Measurements from ENCODE around the gene ZNF69. TPM values are rescaled to one million over a fixed set of nuclear protein-coding genes. Genes with fewer than 3 reads are reported as not detected.
"Not testable (repeated sequence)": the region's sequence is repeated elsewhere in the genome, so short reads cannot be mapped to it uniquely, and the experiment has no call there.

Gene ZNF69
- total and polyA plus RNA-seq, 2 donors (not counting 3 experiments of a cell fraction or from before 2014, with no cell fraction given): 1.9 to 5.6 TPM

DNA sequence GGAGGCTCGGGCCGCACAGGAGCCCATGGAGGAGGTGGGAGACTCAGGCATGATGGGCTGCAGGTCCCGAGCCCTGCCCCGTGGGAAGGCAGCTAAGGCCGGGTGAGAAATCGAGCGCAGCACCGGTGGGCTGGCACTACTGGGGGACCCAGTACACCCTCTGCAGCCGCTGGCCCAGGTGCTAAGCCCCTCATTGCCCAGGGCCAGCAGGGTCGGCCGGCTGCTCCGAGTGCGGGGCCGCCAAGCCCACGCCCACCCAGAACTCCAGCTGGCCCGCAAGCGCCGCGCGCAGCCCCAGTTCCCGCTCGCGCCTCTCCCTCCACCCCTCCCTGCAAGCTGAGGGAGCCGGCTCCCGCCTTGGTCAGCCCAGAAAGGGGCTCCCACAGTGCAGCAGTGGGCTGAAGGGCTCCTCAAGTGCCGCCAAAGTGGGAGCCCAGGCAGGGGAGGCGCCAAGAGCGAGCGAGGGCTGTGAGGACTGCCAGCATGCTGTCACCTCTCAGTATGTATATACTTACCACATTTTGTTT is 53.8 kb downstream of the ZNF69 start:
- CTCF ChIA-PET; DNase-seq (ENCODE audit: low read depth, low spot score); H3K9ac ChIP-seq (replicated peaks; ENCODE audit: extremely low read depth, insufficient read depth, low read length); H3K27me3 ChIP-seq (ENCODE audit: control insufficient read depth in 2 of 2, insufficient read depth in 2 of 2, low read length in 2 of 2); BruUV-seq (replicated peaks); H4K20me1 ChIP-seq (replicated peaks; ENCODE audit: control insufficient read depth, extremely low read depth, insufficient read depth, low read length); POLR2A ChIA-PET; H3K4me1 ChIP-seq (ENCODE audit: control insufficient read depth, extremely low read depth, insufficient read depth, low read length); dilution Hi-C loops (cut with MboI; ENCODE audit: extremely low pct_ligation_motif_present, low sequenced_read_pairs); H3K27ac ChIP-seq (ENCODE audit: insufficient read depth, low read depth, low read length); H2AFZ ChIP-seq (ENCODE audit: low read depth, low read length); H3K9me1 ChIP-seq (replicated peaks; ENCODE audit: control insufficient read depth, extremely low read depth, insufficient read depth, low read length); H3K36me3 ChIP-seq (ENCODE audit: control insufficient read depth in 2 of 2, extremely low read depth in 1 of 2, insufficient read depth in 2 of 2, low read length in 2 of 2); H3K79me2 ChIP-seq (ENCODE audit: control insufficient read depth, insufficient read depth, low read length); H3K4me2 ChIP-seq (ENCODE audit: insufficient read depth, low read length); H3K9me3 ChIP-seq (replicated peaks; ENCODE audit: control insufficient read depth, insufficient read depth, low read length); H3K4me3 ChIP-seq (replicated peaks in 1 of 3; ENCODE audit: insufficient read depth in 1 of 3, low read depth in 1 of 3, low read length in 3 of 3); intact Hi-C loops (cut with micrococcal nuclease); FAIRE-seq: not testable (repeated sequence)

DNA sequence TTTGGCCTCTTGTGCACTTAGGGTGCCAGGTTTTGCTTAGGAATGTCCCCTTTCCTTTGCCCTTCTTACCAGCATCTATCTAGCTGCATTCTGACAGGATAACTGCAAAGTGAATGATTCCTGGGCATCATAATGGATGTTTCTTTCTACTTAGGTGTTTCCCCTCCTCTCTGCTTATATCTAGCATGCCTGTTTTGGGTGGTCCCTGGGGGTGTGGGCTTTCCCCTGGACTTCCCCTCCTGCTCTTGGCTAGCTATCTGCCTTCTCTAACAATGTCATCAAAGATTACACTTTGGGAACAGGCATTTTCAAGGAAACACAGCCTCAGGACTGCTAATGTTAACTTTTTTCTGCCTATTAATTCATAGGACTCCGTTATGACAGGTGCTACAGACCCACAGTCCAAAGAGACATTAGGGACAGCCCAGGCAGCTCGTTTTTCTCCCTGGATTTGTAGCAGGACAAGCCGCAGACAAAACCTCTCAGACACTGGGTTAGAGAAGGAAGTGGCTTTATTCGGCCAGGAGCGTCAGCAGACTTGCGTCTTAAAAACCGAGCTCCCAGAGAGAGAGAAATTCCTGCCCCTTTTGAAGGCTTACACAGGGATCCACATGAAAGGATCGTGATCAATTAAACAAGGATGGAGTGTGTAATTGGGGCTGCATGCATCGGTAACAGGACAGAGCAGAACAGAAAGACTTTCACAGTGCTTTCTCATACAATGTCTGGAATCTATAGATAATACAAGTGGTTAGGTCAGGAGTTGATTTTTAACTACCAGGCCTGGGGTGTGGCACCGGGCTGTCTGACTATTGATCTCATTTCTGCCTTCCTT is 54.6 kb downstream of the ZNF69 start:
- Histone ChIP-seq H3K27me3 (ENCODE audit: control insufficient read depth in 2 of 2, insufficient read depth in 2 of 2, low read length in 2 of 2) (no peaks in the 10 kb centered on the region), H3K4me2 (ENCODE audit: insufficient read depth, low read length) (no peak overlapping the region), H3K4me3 (replicated peaks in 1 of 3; ENCODE audit: insufficient read depth in 1 of 3, low read depth in 1 of 3, low read length in 3 of 3) (no peak overlapping the region), H3K79me2 (ENCODE audit: control insufficient read depth, insufficient read depth, low read length) (peaks cover 7% of the 10 kb centered on the region), H4K20me1 (replicated peaks; ENCODE audit: control insufficient read depth, extremely low read depth, insufficient read depth, low read length) (no peaks in the 10 kb centered on the region), H3K4me1 (ENCODE audit: control insufficient read depth, extremely low read depth, insufficient read depth, low read length) (no peaks in the 10 kb centered on the region), H3K36me3 (ENCODE audit: control insufficient read depth in 2 of 2, extremely low read depth in 1 of 2, insufficient read depth in 2 of 2, low read length in 2 of 2) (no peaks in the 10 kb centered on the region), H3K9me3 (replicated peaks; ENCODE audit: control insufficient read depth, insufficient read depth, low read length) (peaks cover 8% of the 10 kb centered on the region), H3K9me1 (replicated peaks; ENCODE audit: control insufficient read depth, extremely low read depth, insufficient read depth, low read length) (no peaks in the 10 kb centered on the region), H2AFZ (ENCODE audit: low read depth, low read length) (no peak overlapping the region), H3K27ac (ENCODE audit: insufficient read depth, low read depth, low read length) (no peak overlapping the region), H3K9ac (replicated peaks; ENCODE audit: extremely low read depth, insufficient read depth, low read length) (no peak overlapping the region)
- dilution Hi-C loops (cut with MboI; ENCODE audit: extremely low pct_ligation_motif_present, low sequenced_read_pairs) (no loop called here), intact Hi-C loops (cut with micrococcal nuclease) (no loop called here)
- CTCF ChIA-PET: interaction anchor here (1.5 kb wide), 1 partner anchor 19 kb away, joined by 4 read pairs; no protein-coding TSS in a partner anchor
- no TSS peak for BruUV-seq (replicated peaks)
- TF ChIP-seq CTCF (IDR thresholded peaks at IDR 0.05; ENCODE audit: extremely low read depth in 1 of 2, insufficient read depth in 1 of 2, low read depth in 1 of 2, low read length in 2 of 2) (no peak), JUN (IDR thresholded peaks at IDR 0.05; ENCODE audit: borderline replicate concordance, insufficient read depth, insufficient read length, low read depth) (no peak), POLR2A (IDR thresholded peaks at IDR 0.05; ENCODE audit: low read depth, low read length) (no peak), MYC (IDR thresholded peaks at IDR 0.05; ENCODE audit: low read depth, low read length) (no peak)
- TF ChIP-seq, protein P1, sequence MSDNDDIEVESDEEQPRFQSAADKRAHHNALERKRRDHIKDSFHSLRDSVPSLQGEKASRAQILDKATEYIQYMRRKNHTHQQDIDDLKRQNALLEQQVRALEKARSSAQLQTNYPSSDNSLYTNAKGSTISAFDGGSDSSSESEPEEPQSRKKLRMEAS (IDR thresholded peaks at IDR 0.05; ENCODE audit: insufficient read depth, insufficient read length): no peak
- POLR2A ChIA-PET: no interaction called here
- DNase-seq (ENCODE audit: low read depth, low spot score) (no peak), FAIRE-seq (no peak)
